ENCODE data around the gene LRRC3.
A peak's percentile ranks its signal among the peaks of the same experiment; 100 is the strongest.

LRRC3 gene

DNA sequence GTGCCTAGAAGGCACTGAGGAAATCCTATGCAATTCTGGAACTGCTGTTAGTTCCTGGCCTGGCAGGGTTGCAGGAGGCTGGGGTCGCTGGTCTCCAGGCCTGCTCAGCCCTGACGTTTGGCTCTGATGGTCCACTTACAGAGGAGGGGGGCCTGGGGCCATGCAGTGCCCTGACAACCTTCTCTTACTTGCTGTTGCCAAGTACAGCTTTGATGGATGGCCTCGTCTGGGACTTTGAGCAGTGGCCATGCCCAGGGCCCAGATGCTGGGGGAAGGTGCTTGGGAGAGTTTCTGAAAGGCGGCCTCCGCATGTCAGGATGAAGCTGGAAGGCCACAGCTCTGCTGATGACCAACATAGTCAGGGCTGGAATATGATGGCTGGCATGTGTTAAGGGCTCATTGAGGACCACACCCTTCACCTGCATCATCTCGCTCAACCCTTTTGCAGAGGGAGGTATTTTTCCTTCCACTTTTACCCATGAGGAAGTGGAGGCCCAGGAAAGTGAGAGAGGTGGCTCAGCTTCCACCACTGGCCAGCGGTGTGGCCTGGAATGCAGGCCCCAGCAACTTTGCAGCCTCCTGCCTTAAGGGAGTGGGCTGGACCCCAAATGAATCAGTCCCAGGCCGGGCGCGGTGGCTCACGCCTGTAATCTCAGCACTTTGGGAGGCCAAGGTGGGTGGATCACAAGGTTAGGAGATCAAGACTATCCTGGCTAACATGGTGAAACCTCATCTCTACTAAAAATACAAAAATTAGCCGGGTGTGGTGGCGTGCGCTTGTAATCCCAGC is 34.7 kb upstream of the LRRC3 start:
- no peak overlapping the region for H3K4me3 Mint-ChIP-seq
- no peaks in the 10 kb centered on the region for H3K36me3 Mint-ChIP-seq
- H3K4me1 Mint-ChIP-seq, result no peaks in the 10 kb centered on the region

DNA sequence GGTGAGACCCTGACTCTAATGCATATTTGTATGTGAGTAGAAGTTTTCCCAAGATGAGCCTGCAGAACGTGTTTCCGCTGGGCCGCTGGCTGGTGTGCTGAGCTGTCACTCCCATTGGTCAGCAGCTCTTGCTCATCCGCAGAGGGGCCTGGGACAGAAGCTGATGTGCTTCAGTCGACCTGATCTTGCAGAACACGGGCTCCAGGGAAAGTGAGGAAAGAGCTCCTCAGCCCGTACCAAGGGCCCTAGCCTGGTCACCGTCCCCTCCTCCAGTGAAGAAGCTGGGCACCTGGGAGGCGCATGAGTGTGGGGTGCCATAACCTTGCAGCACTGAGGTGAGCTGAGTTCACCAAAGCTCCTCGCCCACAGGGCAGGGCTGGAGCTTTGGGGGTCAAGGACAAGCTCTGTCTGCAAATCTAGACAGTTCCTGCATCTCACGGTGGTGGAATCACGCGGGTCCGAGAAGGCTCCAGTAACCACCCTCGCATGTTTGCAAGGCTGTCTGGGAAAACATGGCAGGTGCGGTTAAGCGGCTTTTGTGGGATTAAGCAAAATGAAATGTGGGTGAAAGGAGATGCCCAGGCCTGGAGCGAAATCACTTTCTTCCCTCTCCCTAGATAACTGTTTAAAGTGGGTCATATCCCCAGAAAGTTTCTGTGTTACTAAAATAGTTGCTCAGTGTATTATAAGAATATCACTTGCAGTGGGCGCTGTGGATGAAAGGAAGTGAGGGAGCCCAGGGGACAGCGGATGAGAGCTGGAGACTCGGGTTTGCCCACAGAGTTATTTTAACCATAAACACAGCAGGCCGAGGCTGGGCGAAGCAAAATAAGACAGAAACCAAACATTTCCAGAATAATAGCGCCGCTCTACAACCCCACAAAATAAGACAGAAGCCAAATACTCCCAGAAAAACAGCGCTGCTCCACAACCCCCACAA is 33.1 kb upstream of the LRRC3 start:
- H3K9me3 Mint-ChIP-seq, result no peaks in the 10 kb centered on the region
- H3K36me3 Mint-ChIP-seq, result no peaks in the 10 kb centered on the region
- no peak overlapping the region for H3K4me3 Mint-ChIP-seq
- no peaks in the 10 kb centered on the region for H3K4me1 Mint-ChIP-seq
- no peaks in the 10 kb centered on the region for H3K27me3 Mint-ChIP-seq
- H3K27ac Mint-ChIP-seq, result no peak overlapping the region

More for the DNA sequence above, 34.7 kb upstream of the LRRC3 start:
- H3K27me3 Mint-ChIP-seq, result no peaks in the 10 kb centered on the region
- no peaks in the 10 kb centered on the region for H3K9me3 Mint-ChIP-seq
- H3K27ac Mint-ChIP-seq, result no peak overlapping the region

GRCh38 chr21:44423312-44423821 is 31.9 kb upstream of the LRRC3 start:
- Mint-ChIP-seq H3K9me3 (no peaks in the 10 kb centered on the region), H3K36me3 (no peaks in the 10 kb centered on the region), H3K27ac (no peak overlapping the region), H3K4me1 (no peaks in the 10 kb centered on the region), H3K27me3 (no peaks in the 10 kb centered on the region), H3K4me3 (no peak overlapping the region)

GRCh38 chr21:44423941-44424607 is 31.2 kb upstream of the LRRC3 start:
- Mint-ChIP-seq H3K9me3 (no peaks in the 10 kb centered on the region), H3K4me1 (no peaks in the 10 kb centered on the region), H3K4me3 (no peak overlapping the region), H3K36me3 (no peaks in the 10 kb centered on the region), H3K27me3 (no peaks in the 10 kb centered on the region), H3K27ac (no peak overlapping the region)

GRCh38 chr21:44424608-44425306 is 30.6 kb upstream of the LRRC3 start:
- H3K9me3 Mint-ChIP-seq, result peaks cover 2% of the 10 kb centered on the region
- H3K4me1 Mint-ChIP-seq, result no peaks in the 10 kb centered on the region
- H3K36me3 Mint-ChIP-seq, result no peaks in the 10 kb centered on the region
- H3K4me3 Mint-ChIP-seq, result no peak overlapping the region
- H3K27me3 Mint-ChIP-seq, result no peaks in the 10 kb centered on the region
- H3K27ac Mint-ChIP-seq, result no peak overlapping the region

GRCh38 chr21:44425307-44425894 is 29.9 kb upstream of the LRRC3 start:
- no peaks in the 10 kb centered on the region for H3K4me1 Mint-ChIP-seq
- peaks cover 5% of the 10 kb centered on the region for H3K9me3 Mint-ChIP-seq
- no peak overlapping the region for H3K4me3 Mint-ChIP-seq
- peaks cover 3% of the 10 kb centered on the region for H3K36me3 Mint-ChIP-seq
- no peak overlapping the region for H3K27ac Mint-ChIP-seq
- H3K27me3 Mint-ChIP-seq, result no peaks in the 10 kb centered on the region

GRCh38 chr21:44425895-44426662 is 29.2 kb upstream of the LRRC3 start:
- Mint-ChIP-seq H3K36me3 (peaks cover 5% of the 10 kb centered on the region), H3K4me1 (no peaks in the 10 kb centered on the region), H3K27me3 (no peaks in the 10 kb centered on the region), H3K4me3 (no peak overlapping the region), H3K9me3 (peaks cover 9% of the 10 kb centered on the region), H3K27ac (no peak overlapping the region)

GRCh38 chr21:44426663-44427191 is 28.6 kb upstream of the LRRC3 start:
- Mint-ChIP-seq H3K9me3 (peaks cover 12% of the 10 kb centered on the region), H3K4me1 (no peaks in the 10 kb centered on the region), H3K4me3 (no peak overlapping the region), H3K27ac (no peak overlapping the region), H3K36me3 (peaks cover 8% of the 10 kb centered on the region), H3K27me3 (no peaks in the 10 kb centered on the region)

DNA sequence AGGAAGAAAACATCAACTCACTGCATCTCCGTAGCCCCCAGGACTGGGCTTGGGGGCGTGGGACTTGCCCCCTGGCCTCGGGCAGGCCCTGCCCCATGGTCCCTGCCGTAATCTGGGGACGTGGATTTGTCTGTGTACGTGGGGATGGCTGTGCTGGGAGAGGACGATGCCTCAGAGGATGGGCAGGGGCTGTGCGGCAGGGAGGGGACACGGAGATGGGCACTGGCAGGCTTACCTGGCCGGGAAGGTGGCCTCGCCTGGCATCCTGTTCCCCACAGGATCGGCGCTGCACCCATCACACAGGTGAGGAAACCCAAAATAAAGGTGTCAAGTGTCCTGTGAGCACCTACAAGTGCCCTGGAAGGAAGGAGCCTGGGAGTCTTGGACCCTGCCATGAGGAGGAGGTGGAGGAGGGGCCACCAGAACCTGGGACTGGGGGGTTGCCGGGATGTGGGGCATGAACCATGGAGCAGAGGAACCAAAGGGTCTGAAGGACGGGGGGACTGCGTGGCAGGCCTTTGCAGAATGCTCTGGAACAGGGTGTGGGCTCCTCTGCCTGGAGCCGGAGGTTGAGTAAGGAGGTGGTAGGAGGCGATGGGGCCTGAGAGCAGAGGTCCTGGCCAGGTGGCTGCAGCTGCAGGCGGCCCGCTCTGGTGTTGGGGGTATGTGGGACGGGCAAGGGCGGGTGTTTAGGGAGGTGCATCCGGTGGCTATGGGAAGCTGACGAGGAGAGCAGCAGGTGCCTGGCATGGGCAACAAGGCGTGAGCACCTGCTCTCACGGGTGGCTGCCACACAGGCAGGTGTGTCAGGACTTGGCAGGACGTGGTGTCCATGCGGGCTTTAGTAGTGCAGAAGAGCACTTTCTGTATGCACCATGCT is 27.8 kb upstream of the LRRC3 start:
- Mint-ChIP-seq H3K27ac (no peak overlapping the region), H3K36me3 (peaks cover 8% of the 10 kb centered on the region), H3K4me3 (no peak overlapping the region), H3K4me1 (no peaks in the 10 kb centered on the region), H3K27me3 (no peaks in the 10 kb centered on the region), H3K9me3 (peaks cover 12% of the 10 kb centered on the region)

GRCh38 chr21:44428281-44428960 is 26.9 kb upstream of the LRRC3 start:
- peak overlapping the region; percentile 51 for H3K27ac Mint-ChIP-seq
- no peak overlapping the region for H3K4me3 Mint-ChIP-seq
- H3K36me3 Mint-ChIP-seq, result peaks cover 8% of the 10 kb centered on the region
- peaks cover 12% of the 10 kb centered on the region for H3K9me3 Mint-ChIP-seq
- H3K27me3 Mint-ChIP-seq, result no peaks in the 10 kb centered on the region
- H3K4me1 Mint-ChIP-seq, result no peaks in the 10 kb centered on the region

GRCh38 chr21:44429894-44430293 is 25.4 kb upstream of the LRRC3 start:
- no peaks in the 10 kb centered on the region for H3K27me3 Mint-ChIP-seq
- H3K9me3 Mint-ChIP-seq, result peaks cover 12% of the 10 kb centered on the region
- no peaks in the 10 kb centered on the region for H3K4me1 Mint-ChIP-seq
- peaks cover 8% of the 10 kb centered on the region for H3K36me3 Mint-ChIP-seq
- H3K27ac Mint-ChIP-seq, result no peak overlapping the region
- no peak overlapping the region for H3K4me3 Mint-ChIP-seq

DNA sequence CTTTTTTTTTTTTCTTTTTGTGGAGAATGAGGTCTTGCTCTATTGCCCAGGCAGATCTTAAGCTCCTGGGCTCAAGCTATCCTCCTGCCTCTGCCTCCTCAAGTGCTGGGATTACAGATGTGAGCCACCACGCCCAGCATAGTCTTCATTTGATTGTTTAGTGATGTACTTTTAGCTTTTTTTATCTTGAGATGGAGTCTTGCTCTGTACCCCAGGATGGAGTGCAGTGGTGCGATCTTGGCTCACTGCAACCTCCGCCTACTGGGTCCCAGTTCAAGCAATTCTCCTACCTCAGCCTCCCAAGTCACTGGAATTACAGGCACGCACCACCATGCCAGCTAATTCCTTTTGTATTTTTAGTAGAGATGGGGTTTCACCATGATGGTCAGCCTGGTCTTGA is 24.0 kb upstream of the LRRC3 start:
- Mint-ChIP-seq H3K27ac (no peak overlapping the region), H3K4me3 (no peak overlapping the region), H3K9me3 (peaks cover 12% of the 10 kb centered on the region), H3K27me3 (no peaks in the 10 kb centered on the region), H3K36me3 (peaks cover 8% of the 10 kb centered on the region), H3K4me1 (no peaks in the 10 kb centered on the region)

Measured in activated naive CD4-positive, alpha-beta T cell treated with anti-CD3 and anti-CD28 coated beads, Interleukin-2, amount 50 U/mL, for 24 hours (primary cell).